Liver (tissue), 3 donors: ENCODE data around the gene MAPKBP1.

ENCODE experiments used
- EGR1 ChIP-seq, 2 donors: IDR thresholded peaks; 2 replicates each; pipeline ENCODE4 v1.6.1; 2016 to 2018; ENCODE audit warnings: antibody characterized with exemption in 2 of 2, low read depth in 2 of 2
- GABPA ChIP-seq, 2 donors: IDR thresholded peaks in 1 of 2; conservative IDR thresholded peaks in 1 of 2; 2 replicates each; pipeline ENCODE4 v1.6.1; 2016; ENCODE audit warnings: antibody characterized with exemption in 2 of 2, mild to moderate bottlenecking in 1 of 2, moderate library complexity in 1 of 2
- HNF4A ChIP-seq, 2 donors: conservative IDR thresholded peaks; 2 replicates each; pipeline ENCODE4 v1.6.1; 2016; ENCODE audit warnings: antibody characterized with exemption in 2 of 2, mild to moderate bottlenecking in 2 of 2
- JUND ChIP-seq, 2 donors: IDR thresholded peaks; 2 replicates each; pipeline ENCODE4 v1.6.1; 2016; ENCODE audit warnings: antibody characterized with exemption in 2 of 2
- NR2F2 ChIP-seq: IDR thresholded peaks from 2 replicates; pipeline ENCODE4 v1.6.1; 2016; ENCODE audit warnings: antibody characterized with exemption
- RAD21 ChIP-seq, 2 donors: IDR thresholded peaks; 2 replicates each; pipeline ENCODE4 v1.6.1; 2016; ENCODE audit warnings: antibody characterized with exemption in 2 of 2, mild to moderate bottlenecking in 2 of 2
- RXRA ChIP-seq, 2 donors: IDR thresholded peaks; 2 replicates each; pipeline ENCODE4 v1.6.1; 2017 to 2018; ENCODE audit warnings: antibody characterized with exemption in 2 of 2, mild to moderate bottlenecking in 1 of 2
- TAF1 ChIP-seq: conservative IDR thresholded peaks from 2 replicates; pipeline ENCODE4 v1.6.1; 2016; ENCODE audit warnings: antibody characterized with exemption, mild to moderate bottlenecking
- YY1 ChIP-seq: IDR thresholded peaks from 2 replicates; pipeline ENCODE4 v1.6.1; 2016; ENCODE audit warnings: antibody characterized with exemption, mild to moderate bottlenecking
- TF ChIP-seq, protein P1 (sequence below): fragments of 150-350 bp; IDR thresholded peaks from 2 replicates; pipeline ENCODE4 v1.5.1; 2017; ENCODE audit warnings: improper control_type of control experiment, low read depth, low read length; ENCODE audit not compliant: missing input control
- TF ChIP-seq, protein P2 (sequence below): IDR thresholded peaks from 2 replicates; pipeline ENCODE4 v1.6.1; 2016; ENCODE audit warnings: antibody characterized with exemption
- TF ChIP-seq, protein P3 (sequence below): IDR thresholded peaks from 2 replicates; pipeline ENCODE4 v1.6.1; 2016; ENCODE audit warnings: antibody characterized with exemption
- donor health status: healthy.
- donor health status: healthy.

DNA sequence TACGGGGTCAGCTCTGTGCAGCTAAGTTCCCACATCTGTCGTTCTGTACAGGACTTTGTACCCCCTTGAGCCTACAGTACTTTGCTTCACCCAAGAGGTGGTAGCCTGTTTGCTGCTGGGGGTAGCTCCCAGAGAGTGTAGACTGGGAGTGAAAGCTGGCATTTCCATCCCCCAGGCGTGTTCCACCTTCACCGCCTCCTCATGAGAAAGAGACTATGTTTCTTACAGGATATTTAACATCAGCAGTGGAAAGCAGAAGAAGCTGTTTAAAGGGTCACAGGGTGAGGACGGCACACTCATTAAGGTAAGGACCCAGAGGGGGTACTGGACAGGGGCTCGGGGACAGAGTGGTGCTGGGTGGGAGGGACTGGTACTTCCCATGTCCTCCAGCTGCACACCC is 43.5 kb downstream of the MAPKBP1 start:
- TF ChIP-seq, protein P1, sequence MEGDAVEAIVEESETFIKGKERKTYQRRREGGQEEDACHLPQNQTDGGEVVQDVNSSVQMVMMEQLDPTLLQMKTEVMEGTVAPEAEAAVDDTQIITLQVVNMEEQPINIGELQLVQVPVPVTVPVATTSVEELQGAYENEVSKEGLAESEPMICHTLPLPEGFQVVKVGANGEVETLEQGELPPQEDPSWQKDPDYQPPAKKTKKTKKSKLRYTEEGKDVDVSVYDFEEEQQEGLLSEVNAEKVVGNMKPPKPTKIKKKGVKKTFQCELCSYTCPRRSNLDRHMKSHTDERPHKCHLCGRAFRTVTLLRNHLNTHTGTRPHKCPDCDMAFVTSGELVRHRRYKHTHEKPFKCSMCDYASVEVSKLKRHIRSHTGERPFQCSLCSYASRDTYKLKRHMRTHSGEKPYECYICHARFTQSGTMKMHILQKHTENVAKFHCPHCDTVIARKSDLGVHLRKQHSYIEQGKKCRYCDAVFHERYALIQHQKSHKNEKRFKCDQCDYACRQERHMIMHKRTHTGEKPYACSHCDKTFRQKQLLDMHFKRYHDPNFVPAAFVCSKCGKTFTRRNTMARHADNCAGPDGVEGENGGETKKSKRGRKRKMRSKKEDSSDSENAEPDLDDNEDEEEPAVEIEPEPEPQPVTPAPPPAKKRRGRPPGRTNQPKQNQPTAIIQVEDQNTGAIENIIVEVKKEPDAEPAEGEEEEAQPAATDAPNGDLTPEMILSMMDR = no peak
- TF ChIP-seq NR2F2 (no peak), TAF1 (no peak), JUND (IDR thresholded peaks at IDR 0.05) (no peak), YY1 (no peak), GABPA (IDR thresholded peaks at IDR 0.05 in 1 of 2, conservative IDR thresholded peaks at IDR 0.05 in 1 of 2) (no peak), EGR1 (IDR thresholded peaks at IDR 0.05; ENCODE audit: low read depth in 2 of 2) (no peak), RAD21 (IDR thresholded peaks at IDR 0.05) (no peak), HNF4A (conservative IDR thresholded peaks at IDR 0.05) (no peak), RXRA (IDR thresholded peaks at IDR 0.05) (no peak)
- TF ChIP-seq, protein P2, sequence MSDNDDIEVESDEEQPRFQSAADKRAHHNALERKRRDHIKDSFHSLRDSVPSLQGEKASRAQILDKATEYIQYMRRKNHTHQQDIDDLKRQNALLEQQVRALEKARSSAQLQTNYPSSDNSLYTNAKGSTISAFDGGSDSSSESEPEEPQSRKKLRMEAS = no peak
- TF ChIP-seq, protein P3, sequence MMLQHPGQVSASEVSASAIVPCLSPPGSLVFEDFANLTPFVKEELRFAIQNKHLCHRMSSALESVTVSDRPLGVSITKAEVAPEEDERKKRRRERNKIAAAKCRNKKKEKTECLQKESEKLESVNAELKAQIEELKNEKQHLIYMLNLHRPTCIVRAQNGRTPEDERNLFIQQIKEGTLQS = no peak
